Suprapubic skin (tissue), 4 donors: ENCODE measurements around the gene PSTPIP2.

Source experiments
- POLR2A ChIP-seq, 2 donors: fragments of 450-650 bp; IDR thresholded peaks; one replicate each; pipeline ENCODE4 v1.6.1; 2017; ENCODE audit warnings: antibody characterized with exemption in 2 of 2, mild to moderate bottlenecking in 2 of 2, moderate library complexity in 2 of 2
- POLR2AphosphoS5 ChIP-seq, 3 donors: sonication (generic); formaldehyde crosslinking; IDR thresholded peaks; one replicate each; pipeline ENCODE4 v1.6.1; 2017; ENCODE audit warnings: antibody characterized with exemption in 3 of 3
- TF ChIP-seq, protein P1 (sequence below), 2 donors: fragments of 200-600 bp in 1 of 2; fragments of 450-650 bp in 1 of 2; sonication (generic) in 1 of 2; IDR thresholded peaks; one replicate each; pipeline ENCODE4 v1.5.1; 2016 to 2019; ENCODE audit warnings: antibody characterized with exemption in 2 of 2, mild to moderate bottlenecking in 1 of 2, moderate library complexity in 1 of 2

DNA sequence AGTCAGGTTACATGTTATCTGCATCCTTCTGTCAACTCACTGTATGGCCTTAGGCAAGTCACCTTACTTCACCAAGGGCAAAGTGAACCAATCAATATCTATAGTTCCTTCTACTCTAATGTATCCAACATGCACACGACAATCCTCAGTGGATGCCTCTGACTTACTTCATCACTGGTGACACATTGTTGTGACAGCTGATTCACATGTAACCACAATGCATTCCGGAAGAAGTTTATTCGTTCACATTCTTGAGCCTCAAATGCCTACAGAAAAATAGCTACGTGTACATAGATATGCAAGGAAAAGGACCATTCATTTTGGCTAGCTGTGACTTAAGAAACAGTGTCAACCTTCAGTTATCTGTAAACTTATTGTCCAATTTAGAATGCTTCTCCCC, 78.6 kb downstream of the PSTPIP2 start:
- TF ChIP-seq, protein P1, sequence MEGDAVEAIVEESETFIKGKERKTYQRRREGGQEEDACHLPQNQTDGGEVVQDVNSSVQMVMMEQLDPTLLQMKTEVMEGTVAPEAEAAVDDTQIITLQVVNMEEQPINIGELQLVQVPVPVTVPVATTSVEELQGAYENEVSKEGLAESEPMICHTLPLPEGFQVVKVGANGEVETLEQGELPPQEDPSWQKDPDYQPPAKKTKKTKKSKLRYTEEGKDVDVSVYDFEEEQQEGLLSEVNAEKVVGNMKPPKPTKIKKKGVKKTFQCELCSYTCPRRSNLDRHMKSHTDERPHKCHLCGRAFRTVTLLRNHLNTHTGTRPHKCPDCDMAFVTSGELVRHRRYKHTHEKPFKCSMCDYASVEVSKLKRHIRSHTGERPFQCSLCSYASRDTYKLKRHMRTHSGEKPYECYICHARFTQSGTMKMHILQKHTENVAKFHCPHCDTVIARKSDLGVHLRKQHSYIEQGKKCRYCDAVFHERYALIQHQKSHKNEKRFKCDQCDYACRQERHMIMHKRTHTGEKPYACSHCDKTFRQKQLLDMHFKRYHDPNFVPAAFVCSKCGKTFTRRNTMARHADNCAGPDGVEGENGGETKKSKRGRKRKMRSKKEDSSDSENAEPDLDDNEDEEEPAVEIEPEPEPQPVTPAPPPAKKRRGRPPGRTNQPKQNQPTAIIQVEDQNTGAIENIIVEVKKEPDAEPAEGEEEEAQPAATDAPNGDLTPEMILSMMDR (IDR thresholded peaks at IDR 0.05), result no peak
- TF ChIP-seq POLR2AphosphoS5 (IDR thresholded peaks at IDR 0.05) (no peak), POLR2A (IDR thresholded peaks at IDR 0.05) (no peak)
